GM20431 (cell line): ENCODE measurements around the gene DDIAS.
"Not testable (repeated sequence)": the region's sequence is repeated elsewhere in the genome, so short reads cannot be mapped to it uniquely, and the experiment has no call there.

ENCODE experiments used
- in situ Hi-C: fragments of 300-500 bp; cut with MseI, MboI; formaldehyde crosslinking; loops from one replicate; pipeline ENCODE4 v1.15.0; 2020; ENCODE audit warnings: low sequenced_read_pairs; ENCODE audit not compliant: unreplicated experiment

The DDIAS gene

DNA sequence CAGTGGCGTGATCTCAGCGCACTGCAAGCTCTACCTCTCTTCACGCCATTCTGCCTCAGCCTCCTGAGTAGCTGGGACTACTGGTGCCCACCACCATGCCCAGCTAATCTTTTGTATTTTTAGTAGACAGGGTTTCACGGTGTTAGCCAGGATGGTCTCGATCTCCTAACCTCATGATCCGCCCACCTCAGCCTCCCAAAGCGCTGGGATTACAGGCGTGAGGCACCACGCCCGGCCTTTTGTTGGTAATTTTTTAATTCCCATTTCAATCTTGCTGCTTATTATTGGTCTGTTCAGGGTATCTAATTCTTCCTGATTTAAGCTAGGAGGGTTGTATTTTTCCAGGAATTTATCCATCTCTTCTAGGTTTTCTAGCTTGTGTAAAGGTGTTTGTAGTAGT, 18.2 kb downstream of the DDIAS start:
- in situ Hi-C loops: loop anchor here (25.0 kb wide), 2 partner anchors 143 to 318 kb away; partner anchors contain the start of gene RAB30

DNA sequence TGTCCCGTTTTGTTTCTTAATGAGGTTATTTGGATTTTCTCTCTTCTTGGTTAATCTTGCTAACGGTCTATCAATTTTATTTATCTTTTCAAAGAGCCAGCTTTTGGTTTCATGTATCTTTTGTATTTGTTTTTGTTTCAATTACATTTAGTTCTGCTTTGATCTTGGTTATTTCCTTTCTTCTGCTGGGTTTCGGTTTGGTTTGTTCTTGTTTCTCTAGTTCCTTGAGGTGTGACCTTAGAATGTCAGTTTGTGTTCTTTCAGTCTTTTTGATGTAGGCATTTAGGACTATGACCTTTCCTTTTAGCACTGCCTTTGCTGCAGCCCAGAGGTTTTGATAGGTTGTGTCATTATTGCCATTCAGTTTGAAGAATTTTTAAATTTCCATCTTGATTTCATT, 18.7 kb downstream of the DDIAS start:
- in situ Hi-C loops: loop anchor here (25.0 kb wide), 2 partner anchors 142 to 317 kb away; partner anchors contain the start of gene RAB30

DNA sequence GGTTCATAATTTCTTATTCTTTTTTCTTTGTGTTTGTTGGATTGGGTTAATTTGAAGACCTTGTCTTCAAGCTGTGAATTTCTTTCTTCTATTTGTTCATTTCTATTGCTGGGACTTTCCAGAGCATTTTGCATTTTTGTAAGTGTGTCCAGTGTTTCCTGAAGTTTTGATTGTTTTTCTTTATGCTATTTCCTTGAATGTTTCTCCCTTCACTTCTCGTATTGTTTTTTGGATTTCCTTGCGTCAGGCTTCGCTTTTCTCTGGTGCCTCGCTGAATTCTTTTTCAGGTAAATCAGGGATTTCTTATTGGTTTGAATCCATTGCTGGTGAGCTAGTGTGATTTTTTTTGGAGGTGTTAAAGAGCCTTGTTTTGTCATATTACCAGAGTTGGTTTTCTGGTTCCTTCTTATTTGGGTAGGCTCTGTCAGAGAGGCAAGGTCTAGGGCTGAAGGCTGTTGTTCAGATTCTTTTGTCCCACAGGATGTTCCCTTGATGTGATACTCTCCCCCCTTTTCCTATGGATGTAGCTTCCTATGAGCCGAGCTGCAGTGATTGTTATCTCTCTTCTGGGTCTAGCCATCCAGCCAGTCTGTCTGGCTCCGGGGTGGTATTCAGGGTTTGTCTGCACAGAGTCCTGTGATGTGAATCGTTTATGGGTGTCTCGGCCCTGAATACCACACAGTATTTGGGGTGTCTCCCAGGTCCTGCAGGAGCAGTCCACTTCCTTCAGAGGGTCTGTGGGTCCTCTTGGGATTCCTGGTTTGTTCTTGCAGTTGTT, 21.0 kb downstream of the DDIAS start:
- in situ Hi-C loops: loop anchor here (25.0 kb wide), 2 partner anchors 140 to 315 kb away; partner anchors contain the start of gene RAB30

DNA sequence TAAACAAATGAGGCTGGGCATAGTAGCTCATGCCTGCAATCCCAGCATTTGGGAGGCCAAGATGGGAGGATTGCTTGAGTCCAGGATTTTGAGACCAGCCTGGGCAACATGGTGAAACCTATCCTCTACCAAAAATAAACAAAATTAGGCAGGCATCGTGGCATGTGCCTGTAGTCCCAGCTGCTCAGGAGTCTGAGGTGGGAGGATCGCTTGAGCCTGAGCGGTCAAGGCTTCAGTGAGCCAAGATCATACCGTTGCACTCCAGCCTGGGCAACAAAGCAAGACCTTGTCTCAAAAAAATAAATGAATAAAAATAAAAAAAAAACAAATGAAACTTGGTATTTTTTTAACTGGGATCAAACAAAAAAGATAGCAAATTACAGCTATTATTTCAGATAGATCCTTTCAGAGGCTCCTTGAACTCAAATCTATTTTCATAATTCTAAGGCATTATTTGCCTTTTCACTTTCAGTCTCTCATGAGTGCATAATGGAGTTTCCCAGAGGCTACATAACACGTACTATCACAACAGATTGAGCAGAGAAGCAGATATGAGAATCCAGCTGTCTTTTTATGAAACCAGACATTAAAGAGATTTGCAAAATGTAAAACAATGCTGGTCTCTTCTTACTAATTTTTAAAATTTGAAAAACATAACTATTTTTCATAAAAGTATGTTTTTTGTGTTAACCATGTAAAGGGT, 23.1 kb downstream of the DDIAS start:
- in situ Hi-C loops: loop anchor here (25.0 kb wide), 2 partner anchors 138 to 313 kb away; partner anchors contain the start of gene RAB30

DNA sequence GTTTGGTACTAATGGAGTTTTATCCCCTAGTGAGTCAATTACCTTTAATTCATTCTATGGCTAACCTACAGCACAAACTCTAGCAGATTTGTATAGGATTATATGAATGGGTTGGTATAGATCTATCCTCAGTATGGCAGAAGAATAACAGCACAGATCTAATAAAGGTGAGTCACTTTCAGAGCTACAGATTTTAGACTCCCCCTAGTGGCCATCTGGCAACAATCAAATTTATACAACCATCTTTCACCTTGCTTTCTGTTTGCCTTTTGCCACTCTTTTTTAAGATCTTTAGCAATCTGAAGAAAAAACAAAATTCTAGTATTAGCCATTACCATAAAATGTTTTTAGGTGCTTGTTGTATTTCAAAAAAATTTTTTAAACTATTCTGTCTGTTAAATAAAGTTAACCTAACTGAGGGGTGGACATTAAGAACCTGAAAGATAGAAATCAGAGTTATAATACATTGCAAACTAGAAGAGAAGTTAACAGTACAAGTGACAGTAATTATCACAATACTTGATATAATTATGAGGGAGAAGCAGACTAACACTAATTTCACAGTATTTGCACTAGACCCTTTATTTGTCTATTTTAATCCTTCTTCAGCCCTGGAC, 25.8 kb downstream of the DDIAS start:
- in situ Hi-C loops: no loop called here

DNA sequence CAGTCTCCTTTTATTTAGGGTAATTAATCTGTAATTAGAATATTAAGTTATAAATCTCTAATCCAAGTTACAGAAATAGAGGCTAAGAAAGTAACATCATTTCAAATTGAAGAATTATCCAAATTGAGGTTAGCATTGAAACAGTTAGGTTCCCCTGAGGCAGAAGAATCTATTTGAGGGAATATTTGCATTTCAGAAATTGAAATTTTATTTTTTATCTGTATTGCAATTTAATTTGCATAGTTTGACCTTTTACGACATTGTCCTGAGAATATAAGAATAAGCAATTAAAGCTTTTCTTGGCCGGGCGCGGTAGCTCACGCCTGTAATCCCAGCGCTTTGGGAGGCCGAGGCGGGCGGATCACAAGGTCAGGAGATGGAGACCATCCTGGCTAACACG, 27.6 kb downstream of the DDIAS start:
- in situ Hi-C loops: no loop called here

DNA sequence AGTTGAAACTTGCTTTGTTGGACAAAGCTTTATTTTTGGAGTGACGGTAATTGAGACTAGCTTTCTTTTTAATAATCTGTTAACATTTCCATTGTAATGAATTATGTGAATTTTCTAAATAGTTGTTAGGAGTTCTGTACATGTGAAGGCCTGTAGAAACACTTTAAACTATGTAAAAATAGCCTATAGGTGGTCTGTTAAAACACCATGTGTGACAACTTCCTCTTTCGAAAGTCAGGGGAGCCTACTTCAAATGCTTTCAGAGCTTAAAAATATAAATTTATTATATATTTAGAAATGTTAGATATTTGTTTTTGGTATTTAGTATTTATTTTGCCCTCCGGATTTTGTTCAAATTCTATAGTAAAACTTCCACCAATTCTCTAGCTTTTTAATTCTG, 28.7 kb downstream of the DDIAS start:
- in situ Hi-C loops: no loop called here

DNA sequence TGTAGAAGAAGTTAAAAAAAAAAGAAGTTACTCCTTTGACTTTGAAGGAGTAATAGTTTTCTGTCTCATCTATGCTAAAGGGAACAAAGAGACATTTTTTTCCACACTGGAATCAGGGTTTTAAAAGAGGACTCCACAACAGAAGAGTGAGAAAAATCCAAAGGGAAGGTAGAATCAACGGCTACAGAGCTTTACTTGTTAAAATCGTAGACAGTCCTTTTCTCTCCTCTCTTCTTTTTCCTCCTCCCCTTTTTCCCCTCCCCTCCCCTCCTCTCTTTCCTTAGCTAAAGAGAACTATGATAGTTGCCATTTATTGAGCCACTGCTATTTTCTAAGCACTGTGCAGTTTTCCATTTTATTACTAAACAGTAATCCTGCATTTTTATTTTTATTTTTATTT, 29.2 kb downstream of the DDIAS start:
- in situ Hi-C loops: no loop called here

DNA sequence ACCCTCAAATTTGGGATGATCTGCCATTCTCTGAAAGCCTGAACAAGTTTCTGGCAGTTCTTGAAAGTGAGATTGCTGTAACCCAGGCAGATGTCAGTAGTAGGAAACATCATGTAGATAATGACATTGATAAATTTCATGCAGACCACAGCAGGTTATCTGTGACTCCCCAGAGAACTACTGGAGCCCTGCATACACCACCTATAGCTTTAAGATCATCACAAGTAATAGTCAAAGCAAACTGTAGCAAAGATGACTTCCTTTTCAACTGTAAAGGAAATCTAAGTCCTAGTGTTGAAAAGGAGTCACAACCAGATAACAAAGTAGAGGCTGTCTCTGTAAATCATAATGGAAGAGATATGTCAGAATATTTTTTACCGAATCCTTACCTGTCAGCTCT, 31.0 kb downstream of the DDIAS start:
- in situ Hi-C loops: no loop called here

DNA sequence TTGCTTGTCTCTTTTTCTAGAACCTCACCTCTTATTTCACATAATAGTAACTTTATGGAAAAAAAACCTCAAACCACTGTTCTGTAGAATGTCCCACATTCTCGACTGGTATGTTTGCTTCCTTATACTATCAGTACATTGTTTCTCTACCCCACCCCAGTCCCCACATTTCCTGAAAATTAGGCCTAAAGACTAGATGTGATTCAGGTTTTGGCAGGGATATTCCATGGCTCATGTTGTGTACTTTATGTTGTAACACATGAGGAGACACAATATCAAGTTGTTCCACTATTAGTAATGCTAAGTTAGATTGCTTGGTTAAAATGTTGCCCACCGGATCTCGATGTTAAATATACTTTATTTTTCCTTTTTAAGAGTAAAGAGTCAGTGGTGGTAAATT, 34.7 kb downstream of the DDIAS start:
- in situ Hi-C loops: no loop called here

DNA sequence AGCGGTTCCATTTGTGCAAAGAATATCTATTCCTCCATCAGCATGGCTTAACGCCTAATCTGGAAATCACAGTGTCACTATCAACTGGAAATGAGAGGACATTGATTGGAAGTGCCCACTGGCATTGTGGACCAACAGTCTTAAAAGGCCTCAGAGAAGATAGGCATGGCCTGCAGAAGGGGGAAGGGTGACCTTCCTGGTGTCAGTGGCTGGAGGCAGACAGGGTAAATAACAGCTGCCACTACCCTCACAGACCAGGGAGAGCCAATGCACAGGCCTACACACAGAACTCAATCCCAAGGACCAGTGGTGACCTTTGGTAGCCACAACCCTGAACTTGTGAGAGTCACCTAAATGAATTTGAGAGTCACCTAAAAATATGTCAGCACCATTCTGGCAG, 36.0 kb downstream of the DDIAS start:
- in situ Hi-C loops: no loop called here

DNA sequence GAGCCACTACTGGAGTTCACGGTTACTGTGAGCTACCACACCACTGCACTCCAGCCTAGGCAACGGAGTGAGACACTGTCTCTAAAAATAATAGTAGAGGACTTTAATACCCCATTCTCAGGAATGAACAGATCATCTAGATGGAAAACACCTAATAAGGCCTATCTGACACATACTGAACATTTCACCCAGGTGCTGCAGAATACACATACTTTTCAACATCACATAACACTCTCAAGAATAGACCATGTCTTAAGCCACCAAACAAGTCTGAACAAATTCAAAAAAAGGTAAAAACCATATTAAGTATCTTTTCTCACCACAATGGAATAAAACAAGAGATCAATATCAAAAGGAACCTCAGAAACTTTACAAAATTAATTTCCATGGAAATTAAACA, 37.9 kb downstream of the DDIAS start:
- in situ Hi-C loops: no loop called here

DNA sequence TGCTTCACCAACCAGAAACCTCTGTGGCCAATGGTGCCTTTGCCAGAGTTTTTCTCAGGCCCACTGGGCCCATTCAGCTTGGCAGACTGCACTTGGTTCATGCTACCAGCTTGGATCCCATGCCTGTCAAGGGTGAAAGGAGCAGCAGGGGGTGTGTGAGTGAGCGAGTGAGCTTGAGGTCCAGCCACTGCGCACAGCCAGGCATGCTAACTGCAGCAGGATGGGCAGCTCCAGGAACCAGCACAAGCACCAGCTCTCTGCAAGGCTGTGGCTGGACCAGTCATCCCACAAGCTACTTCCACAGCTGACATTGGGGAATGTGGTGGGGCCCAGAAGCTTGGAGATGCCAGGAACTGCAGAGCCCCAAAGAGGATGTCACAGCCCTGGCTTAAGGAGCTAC, 40.8 kb downstream of the DDIAS start:
- in situ Hi-C loops: no loop called here

DNA sequence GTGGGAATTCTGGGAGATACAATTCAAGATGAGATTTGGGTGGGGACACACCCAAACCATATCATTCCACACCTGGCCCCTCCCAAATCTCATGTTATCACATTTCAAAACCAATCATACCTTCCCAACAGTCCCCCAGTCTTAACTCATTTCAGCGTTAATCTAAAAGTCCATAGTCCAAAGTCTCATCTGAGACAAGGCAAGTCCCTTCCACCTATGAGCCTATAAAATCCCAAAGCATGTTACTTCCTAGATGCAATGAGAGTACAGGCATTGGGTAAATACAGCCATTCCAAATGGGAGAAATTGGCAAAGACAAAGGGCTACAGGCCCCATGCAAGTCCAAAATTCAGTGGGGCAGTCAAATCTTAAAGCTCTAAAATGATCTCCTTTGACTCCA, 41.9 kb downstream of the DDIAS start:
- in situ Hi-C loops: not testable (repeated sequence)

DNA sequence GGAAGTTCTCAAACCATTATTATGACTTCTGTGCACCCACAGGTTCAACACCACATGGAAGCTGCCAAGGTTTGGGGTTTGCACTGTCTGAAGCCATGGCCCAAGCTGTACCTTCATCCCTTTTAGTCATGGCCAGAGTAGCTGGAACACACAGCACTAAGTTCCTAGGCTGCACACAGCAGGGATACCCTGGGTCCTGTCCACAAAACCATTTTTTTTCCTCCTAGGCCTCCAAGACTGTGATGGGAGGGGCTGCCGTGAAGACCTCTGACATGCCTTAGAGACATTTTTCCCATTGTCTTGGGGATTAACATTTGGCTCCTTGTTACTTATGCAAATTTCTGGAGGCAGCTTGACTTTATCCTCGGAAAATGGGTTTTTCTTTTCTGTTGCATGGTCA, 42.7 kb downstream of the DDIAS start:
- in situ Hi-C loops: no loop called here

DNA sequence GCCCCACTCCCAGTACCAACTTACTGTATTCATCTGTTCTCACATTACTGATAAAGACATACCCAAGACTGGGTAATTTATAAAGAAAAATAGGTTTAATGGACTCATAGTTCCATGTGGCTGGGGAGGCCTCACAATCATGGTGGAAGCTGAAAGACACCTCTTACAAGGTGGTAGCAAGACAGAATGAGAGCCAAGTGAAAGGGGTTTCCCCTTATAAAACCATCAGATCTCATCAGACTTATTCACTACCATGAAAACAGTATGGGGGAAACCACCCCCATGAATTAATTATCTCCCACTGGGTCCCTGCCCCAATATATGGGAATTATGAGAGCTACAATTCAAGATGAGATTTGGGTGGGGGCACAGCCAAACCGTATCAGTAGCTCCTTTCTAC, 43.5 kb downstream of the DDIAS start:
- in situ Hi-C loops: not testable (repeated sequence)

DNA sequence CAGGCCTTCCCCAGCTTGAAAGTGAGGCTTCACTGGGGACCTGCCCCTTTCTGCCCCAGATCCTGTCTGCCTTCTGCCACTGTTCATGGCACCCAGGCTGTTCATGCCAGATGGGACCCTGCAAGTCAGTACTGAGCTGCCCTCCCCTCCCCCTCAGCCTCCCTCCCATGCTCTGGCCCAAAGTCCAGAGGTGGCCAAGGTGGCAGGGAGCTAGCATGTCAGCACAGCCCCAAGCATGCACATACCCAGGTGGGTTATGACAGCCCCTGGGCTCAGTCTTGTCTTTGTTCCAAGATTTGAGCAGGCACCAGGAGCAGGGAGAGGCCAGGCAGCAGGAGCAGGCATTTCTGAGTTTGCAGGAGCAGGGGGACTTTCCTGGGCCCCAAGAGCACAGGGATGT, 44.1 kb downstream of the DDIAS start:
- in situ Hi-C loops: no loop called here

DNA sequence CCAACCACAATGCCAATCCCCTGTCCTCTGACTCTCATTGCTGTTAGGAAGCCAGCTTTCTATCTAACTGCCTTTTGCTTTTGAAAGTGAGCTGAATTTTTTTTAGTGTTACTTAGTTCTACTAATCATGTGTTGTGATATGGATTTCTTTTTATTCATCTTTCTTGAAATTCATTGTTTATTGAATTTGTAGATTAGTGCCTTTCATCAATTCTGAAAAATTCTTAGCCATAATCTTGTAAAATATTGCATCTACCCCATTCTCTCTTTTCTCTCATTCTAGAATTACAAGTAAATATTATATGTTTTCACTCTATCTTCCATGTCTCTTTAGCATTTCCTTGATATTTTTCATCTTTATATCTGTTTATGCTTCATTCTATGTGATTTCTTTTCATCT, 47.8 kb downstream of the DDIAS start:
- in situ Hi-C loops: no loop called here

DNA sequence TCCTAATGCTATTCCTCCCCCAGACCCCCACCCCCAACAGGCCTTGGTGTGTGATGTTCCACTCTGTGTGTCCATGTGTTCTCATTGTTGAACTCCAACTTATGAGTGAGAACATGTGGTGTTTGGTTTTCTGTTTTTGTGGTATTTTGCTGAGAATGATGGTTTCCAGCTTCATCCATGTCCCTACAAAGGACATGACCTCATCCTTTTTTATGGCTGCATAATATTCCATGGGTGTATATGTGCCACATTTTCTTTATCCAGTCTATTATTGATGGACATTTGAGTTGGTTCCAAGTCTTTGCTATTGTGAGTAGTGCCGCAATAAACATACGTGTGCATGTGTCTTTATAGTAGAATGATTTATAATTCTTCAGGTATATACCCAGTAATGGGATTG, 49.0 kb downstream of the DDIAS start:
- in situ Hi-C loops: not testable (repeated sequence)

DNA sequence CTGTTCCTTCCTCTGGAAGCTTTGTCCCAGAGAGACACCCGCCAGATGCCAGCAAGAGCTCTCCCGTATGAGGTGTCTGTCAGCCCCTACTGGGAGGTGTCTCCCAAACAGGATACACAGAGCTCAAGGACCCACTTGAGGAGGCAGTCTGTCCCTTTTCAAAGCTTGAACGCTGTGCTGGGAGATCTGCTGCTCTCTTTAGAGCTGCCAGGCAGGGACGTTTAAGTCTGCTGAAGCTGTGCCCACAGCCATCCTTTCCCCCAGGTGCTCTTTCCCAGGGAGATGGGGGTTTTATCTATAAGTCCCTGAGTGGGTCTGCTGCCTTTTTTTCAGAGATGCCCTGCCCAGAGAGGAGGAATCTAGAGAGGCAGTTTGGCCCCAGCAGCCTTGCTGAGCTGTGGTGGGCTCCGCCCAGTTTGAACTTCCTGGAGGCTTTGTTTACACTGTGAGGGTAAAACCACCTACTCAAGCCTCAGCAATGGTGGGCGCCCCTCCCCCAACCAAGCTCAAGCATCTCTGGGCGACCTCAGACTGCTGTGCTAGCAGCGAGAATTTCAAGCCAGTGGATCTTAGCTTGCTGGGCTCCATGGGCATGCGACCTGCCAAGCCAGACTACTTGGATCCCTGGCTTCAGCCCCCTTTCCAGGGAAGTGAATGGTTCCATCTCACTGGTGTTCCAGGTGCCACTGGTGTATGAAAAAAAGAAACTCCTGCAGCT, 54.4 kb downstream of the DDIAS start:
- in situ Hi-C loops: not testable (repeated sequence)
